OCI-LY3 (cell line): ENCODE measurements around the gene KCTD17.

Experiments
- H2AFZ ChIP-seq: fragments of 200-600, 300-600 bp; shearing (Covaris generic); 2 replicates; pipeline ENCODE4 v1.6.0; 2014; ENCODE audit warnings: antibody characterized with exemption, low read depth, low read length
- H3K27ac ChIP-seq: fragments of 200-600, 300-600 bp; sonication (generic); 2 replicates; pipeline ENCODE4 v1.5.1; 2014; ENCODE audit warnings: mild to moderate bottlenecking, low read length, moderate library complexity, mixed read lengths
- H3K27me3 ChIP-seq: fragments of 200-600, 300-600 bp; sonication (generic); 2 replicates; pipeline ENCODE4 v1.6.1; 2014; ENCODE audit warnings: low read depth, low read length, mixed read lengths
- H3K36me3 ChIP-seq: fragments of 200-600, 300-600 bp; sonication (generic); replicated peaks from 2 replicates; pipeline ENCODE3; 2014; ENCODE audit warnings: low read depth, low read length, mixed read lengths
- H3K4me1 ChIP-seq: fragments of 300-600, 200-600 bp; sonication (generic); 2 replicates; pipeline ENCODE4 v1.6.1; 2014; ENCODE audit warnings: low read length, mixed read lengths
- H3K4me2 ChIP-seq: fragments of 200-600, 300-600 bp; sonication (generic); 2 replicates; pipeline ENCODE4 v1.6.1; 2014; ENCODE audit warnings: low read length, mixed read lengths
- H3K4me3 ChIP-seq: fragments of 300-600, 200-600 bp; sonication (generic); 2 replicates; pipeline ENCODE4 v1.5.1; 2014; ENCODE audit warnings: antibody characterized with exemption, mild to moderate bottlenecking, low read length, moderate library complexity
- H3K79me2 ChIP-seq: fragments of 300-600, 200-600 bp; shearing (Covaris generic); 2 replicates; pipeline ENCODE4 v1.6.1; 2014; ENCODE audit warnings: mild to moderate bottlenecking, low read length, mixed read lengths
- H3K9ac ChIP-seq: fragments of 300-600, 200-600 bp; shearing (Covaris generic); 2 replicates; pipeline ENCODE4 v1.6.0; 2014; ENCODE audit warnings: mild to moderate bottlenecking, low read length, moderate library complexity
- H3K9me3 ChIP-seq: fragments of 200-600, 300-600 bp; shearing (Covaris generic); 2 replicates; pipeline ENCODE4 v1.6.1; 2014; ENCODE audit warnings: low read length, mixed read lengths; ENCODE audit not compliant: insufficient read depth
- H4K20me1 ChIP-seq: fragments of 200-600, 300-600 bp; sonication (generic); 2 replicates; pipeline ENCODE4 v1.6.1; 2016; ENCODE audit warnings: low read length, mixed read lengths; ENCODE audit not compliant: insufficient read depth
- CTCF ChIP-seq: fragments of 200-600, 300-600 bp; sonication (generic); IDR thresholded peaks from 2 replicates; pipeline ENCODE4 v1.5.1; 2014; ENCODE audit warnings: antibody characterized with exemption, low read length, low read depth
- EZH2phosphoT487 ChIP-seq: fragments of 200-600 bp; shearing (Covaris generic); IDR thresholded peaks from 2 replicates; pipeline ENCODE4 v1.6.1; 2018; ENCODE audit warnings: antibody characterized with exemption, mixed run types, low read depth

KCTD17 gene

GRCh38 chr22:37092997-37093396 is 41.5 kb downstream of the KCTD17 start:
- no peak for TF ChIP-seq EZH2phosphoT487
- no peak for TF ChIP-seq CTCF
- no peak overlapping the region for H3K9ac ChIP-seq
- H3K79me2 ChIP-seq, result peaks cover 14% of the 10 kb centered on the region
- H3K27me3 ChIP-seq, result no peaks in the 10 kb centered on the region
- no peaks in the 10 kb centered on the region for H3K9me3 ChIP-seq
- no peak overlapping the region for H2AFZ ChIP-seq
- no peak overlapping the region for H3K4me2 ChIP-seq
- peaks cover 27% of the 10 kb centered on the region for H3K36me3 ChIP-seq
- no peaks in the 10 kb centered on the region for H4K20me1 ChIP-seq
- H3K27ac ChIP-seq, result no peak overlapping the region
- H3K4me3 ChIP-seq, result no peak overlapping the region
- H3K4me1 ChIP-seq, result peaks cover 37% of the 10 kb centered on the region

- TF ChIP-seq CTCF, result no peak
- TF ChIP-seq EZH2phosphoT487, result no peak
- Histone ChIP-seq H3K27ac (no peak overlapping the region), H3K9ac (no peak overlapping the region), H3K36me3 (peaks cover 27% of the 10 kb centered on the region), H3K4me3 (no peak overlapping the region), H3K9me3 (no peaks in the 10 kb centered on the region), H3K79me2 (peaks cover 7% of the 10 kb centered on the region; the same call in 1 of the 2 replicates), H2AFZ (no peak overlapping the region), H3K4me2 (no peak overlapping the region), H3K4me1 (peaks cover 35% of the 10 kb centered on the region), H3K27me3 (no peaks in the 10 kb centered on the region), H4K20me1 (no peaks in the 10 kb centered on the region)
Measured at GRCh38 chr22:37094239-37094638, 42.7 kb downstream of the KCTD17 start.

- no peak overlapping the region for H2AFZ ChIP-seq
- H3K27me3 ChIP-seq, result no peaks in the 10 kb centered on the region
- H3K9ac ChIP-seq, result no peak overlapping the region
- no peak overlapping the region for H3K4me3 ChIP-seq
- H3K9me3 ChIP-seq, result no peaks in the 10 kb centered on the region
- no peaks in the 10 kb centered on the region for H4K20me1 ChIP-seq
- H3K79me2 ChIP-seq, result peaks cover under 1% of the 10 kb centered on the region; the same call in 1 of the 2 replicates
- H3K4me2 ChIP-seq, result no peak overlapping the region
- no peak for TF ChIP-seq CTCF
- no peak for TF ChIP-seq EZH2phosphoT487
- peaks cover 35% of the 10 kb centered on the region for H3K4me1 ChIP-seq
- H3K27ac ChIP-seq, result no peak overlapping the region
- peaks cover 21% of the 10 kb centered on the region for H3K36me3 ChIP-seq
Measured at GRCh38 chr22:37095113-37095512, 43.6 kb downstream of the KCTD17 start.

- Histone ChIP-seq H3K36me3 (peaks cover 9% of the 10 kb centered on the region), H3K9ac (no peak overlapping the region), H2AFZ (no peak overlapping the region), H4K20me1 (no peaks in the 10 kb centered on the region), H3K27ac (no peak overlapping the region), H3K4me3 (no peak overlapping the region), H3K79me2 (no peaks in the 10 kb centered on the region), H3K4me1 (peaks cover 39% of the 10 kb centered on the region), H3K9me3 (no peaks in the 10 kb centered on the region), H3K27me3 (no peaks in the 10 kb centered on the region), H3K4me2 (no peak overlapping the region)
- TF ChIP-seq EZH2phosphoT487 (no peak), CTCF (no peak)
Measured at GRCh38 chr22:37097346-37097745, 45.8 kb downstream of the KCTD17 start.
